Smooth muscle cell (in vitro differentiated cells): ENCODE measurements around the gene AGBL5. TPM values are rescaled to one million over a fixed set of nuclear protein-coding genes. Genes with fewer than 3 reads are reported as not detected.

Source experiments
- DNase-seq: peaks from one replicate; lab custom pipeline; 2025; ENCODE audit not compliant: unreplicated experiment; lab: John Stamatoyannopoulos, UW
- H2AFZ ChIP-seq: fragments of 200-600 bp; sonication (generic); 2 replicates; pipeline ENCODE4 v1.6.0; 2016; ENCODE audit warnings: antibody characterized with exemption, low read depth, mild to moderate bottlenecking
- H3F3A ChIP-seq: fragments of 200-600 bp; sonication (generic); 2 replicates; pipeline ENCODE4 v1.6.0; 2017; ENCODE audit warnings: antibody characterized with exemption, low read depth
- H3K27ac ChIP-seq: fragments of 200-600 bp; sonication (generic); 2 replicates; pipeline ENCODE4 v1.5.1; 2016; ENCODE audit warnings: low read depth, mild to moderate bottlenecking
- H3K27me3 ChIP-seq: fragments of 200-600 bp; sonication (generic); 2 replicates; pipeline ENCODE4 v1.6.1; 2016; ENCODE audit warnings: low read depth, mild to moderate bottlenecking
- H3K36me3 ChIP-seq: fragments of 200-600 bp; sonication (generic); 2 replicates; pipeline ENCODE4 v1.5.1; 2016; ENCODE audit warnings: low read depth
- H3K4me1 ChIP-seq: fragments of 200-600 bp; sonication (generic); 2 replicates; pipeline ENCODE4 v1.5.1; 2016; ENCODE audit warnings: low read depth
- H3K4me2 ChIP-seq: fragments of 200-600 bp; sonication (generic); 2 replicates; pipeline ENCODE4 v1.6.0; 2016; ENCODE audit warnings: mild to moderate bottlenecking
- H3K4me3 ChIP-seq: fragments of 200-600 bp; sonication (generic); 2 replicates; pipeline ENCODE4 v1.5.1; 2016; ENCODE audit warnings: mild to moderate bottlenecking
- H3K79me2 ChIP-seq: fragments of 200-600 bp; sonication (generic); 2 replicates; pipeline ENCODE4 v1.6.0; 2016; ENCODE audit warnings: low read depth, mild to moderate bottlenecking
- H3K9ac ChIP-seq: fragments of 200-600 bp; sonication (generic); 2 replicates; pipeline ENCODE4 v1.6.0; 2016; ENCODE audit warnings: low read depth
- H3K9me3 ChIP-seq: fragments of 200-600 bp; sonication (generic); replicated peaks from 2 replicates; pipeline ENCODE4 v1.5.1; 2016; ENCODE audit warnings: low read depth
- H4K20me1 ChIP-seq: fragments of 200-600 bp; sonication (generic); 2 replicates; pipeline ENCODE4 v1.6.0; 2016; ENCODE audit warnings: low read depth
- WGBS: methylation state at CpG from one replicate; pipeline ENCODE4 v1.1.7; 2016; ENCODE audit warnings: low lambda C conversion rate; 5-methylcytosine and 5-hydroxymethylcytosine counted together
- polyA plus RNA-seq: library from polyadenylated mRNA; unstranded; fragments of >200 nt; fragmentation: Nextera tagmentation; extraction: Ambion mirVana; gene quantifications from 2 replicates; pipeline ENCODE4 v1.2.1, GENCODE V29; 2016
- total RNA-seq: library from RNA; depleted of rRNA; stranded (reverse); fragments of >200 nt; gene quantifications from 2 replicates; pipeline ENCODE4 v1.2.3, GENCODE V29; 2014
- TF ChIP-seq, protein P1 (sequence below): fragments of 200-600 bp; sonication (generic); IDR thresholded peaks from 2 replicates; pipeline ENCODE4 v1.5.1; 2017; ENCODE audit warnings: borderline replicate concordance, mild to moderate bottlenecking, antibody characterized with exemption; ENCODE audit not compliant: insufficient read depth, poor library complexity, severe bottlenecking

The AGBL5 gene, protein sequence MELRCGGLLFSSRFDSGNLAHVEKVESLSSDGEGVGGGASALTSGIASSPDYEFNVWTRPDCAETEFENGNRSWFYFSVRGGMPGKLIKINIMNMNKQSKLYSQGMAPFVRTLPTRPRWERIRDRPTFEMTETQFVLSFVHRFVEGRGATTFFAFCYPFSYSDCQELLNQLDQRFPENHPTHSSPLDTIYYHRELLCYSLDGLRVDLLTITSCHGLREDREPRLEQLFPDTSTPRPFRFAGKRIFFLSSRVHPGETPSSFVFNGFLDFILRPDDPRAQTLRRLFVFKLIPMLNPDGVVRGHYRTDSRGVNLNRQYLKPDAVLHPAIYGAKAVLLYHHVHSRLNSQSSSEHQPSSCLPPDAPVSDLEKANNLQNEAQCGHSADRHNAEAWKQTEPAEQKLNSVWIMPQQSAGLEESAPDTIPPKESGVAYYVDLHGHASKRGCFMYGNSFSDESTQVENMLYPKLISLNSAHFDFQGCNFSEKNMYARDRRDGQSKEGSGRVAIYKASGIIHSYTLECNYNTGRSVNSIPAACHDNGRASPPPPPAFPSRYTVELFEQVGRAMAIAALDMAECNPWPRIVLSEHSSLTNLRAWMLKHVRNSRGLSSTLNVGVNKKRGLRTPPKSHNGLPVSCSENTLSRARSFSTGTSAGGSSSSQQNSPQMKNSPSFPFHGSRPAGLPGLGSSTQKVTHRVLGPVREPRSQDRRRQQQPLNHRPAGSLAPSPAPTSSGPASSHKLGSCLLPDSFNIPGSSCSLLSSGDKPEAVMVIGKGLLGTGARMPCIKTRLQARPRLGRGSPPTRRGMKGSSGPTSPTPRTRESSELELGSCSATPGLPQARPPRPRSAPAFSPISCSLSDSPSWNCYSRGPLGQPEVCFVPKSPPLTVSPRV
- total RNA-seq (10.9 and 13.7 TPM in 2 replicates), polyA plus RNA-seq (17.1 and 20.0 TPM in 2 replicates)

DNA sequence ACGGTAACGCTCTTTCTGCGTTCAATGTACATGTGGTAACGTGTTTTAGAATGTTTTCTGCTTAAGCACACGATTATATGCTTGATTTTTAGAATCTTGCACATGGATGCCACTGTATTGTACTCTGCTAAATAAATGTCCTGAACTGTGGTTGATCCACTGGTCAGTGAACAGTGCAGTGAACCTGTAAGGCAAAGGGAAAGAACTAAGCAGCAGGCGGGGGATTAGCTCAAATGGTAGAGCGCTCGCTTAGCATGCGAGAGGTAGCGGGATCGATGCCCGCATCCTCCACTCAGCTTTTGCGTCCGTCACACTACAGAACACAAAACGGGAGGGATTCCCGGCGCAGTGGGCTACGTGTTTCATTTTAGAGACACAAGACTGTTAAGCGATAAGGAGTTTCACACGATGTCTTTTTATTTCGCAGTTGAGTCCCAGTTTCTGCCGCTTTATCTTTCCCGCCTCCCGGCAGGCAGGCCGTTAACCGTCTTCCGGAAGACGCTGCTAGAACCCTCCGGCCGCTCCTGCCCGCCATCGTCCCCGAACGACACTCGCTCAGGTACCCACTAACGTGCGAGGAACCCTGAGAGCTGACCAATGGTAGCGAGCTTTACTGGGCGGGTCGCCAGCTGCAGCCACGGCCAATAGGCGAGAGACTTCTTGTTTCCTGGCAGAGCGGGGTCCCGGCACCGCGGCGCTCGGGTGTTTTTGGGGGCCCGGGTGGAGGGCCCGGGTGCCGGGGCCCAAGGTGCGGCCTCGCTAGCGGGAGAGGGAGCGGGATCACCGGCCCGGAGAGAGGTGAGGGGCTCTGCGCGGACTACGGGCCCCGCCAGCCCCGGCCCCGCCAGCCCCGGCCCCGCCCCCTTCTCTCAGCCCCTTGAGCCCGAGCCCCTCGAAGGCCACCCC, at the start of gene AGBL5:
TSS of gene AGBL5 (plus strand) at position 673 of the 906 bp plus-strand sequence. CDS start 1,291 bp downstream, outside the sequence.
- Histone ChIP-seq H3K79me2 (no peaks in the 10 kb centered on the region), H3K36me3 (no peaks in the 10 kb centered on the region), H3F3A (peaks cover 14% of the 10 kb centered on the region), H4K20me1 (no peaks in the 10 kb centered on the region), H3K4me1 (peaks cover 5% of the 10 kb centered on the region), H2AFZ (no peak within 1 kb of the TSS), H3K4me2 (peak within 1 kb of the TSS; percentile 90), H3K9ac (peak within 1 kb of the TSS; percentile 83), H3K27me3 (no peaks in the 10 kb centered on the region), H3K9me3 (no peaks in the 10 kb centered on the region), H3K27ac (peak within 1 kb of the TSS; percentile 70), H3K4me3 (peak within 1 kb of the TSS; percentile 70)
- TF ChIP-seq, protein P1, sequence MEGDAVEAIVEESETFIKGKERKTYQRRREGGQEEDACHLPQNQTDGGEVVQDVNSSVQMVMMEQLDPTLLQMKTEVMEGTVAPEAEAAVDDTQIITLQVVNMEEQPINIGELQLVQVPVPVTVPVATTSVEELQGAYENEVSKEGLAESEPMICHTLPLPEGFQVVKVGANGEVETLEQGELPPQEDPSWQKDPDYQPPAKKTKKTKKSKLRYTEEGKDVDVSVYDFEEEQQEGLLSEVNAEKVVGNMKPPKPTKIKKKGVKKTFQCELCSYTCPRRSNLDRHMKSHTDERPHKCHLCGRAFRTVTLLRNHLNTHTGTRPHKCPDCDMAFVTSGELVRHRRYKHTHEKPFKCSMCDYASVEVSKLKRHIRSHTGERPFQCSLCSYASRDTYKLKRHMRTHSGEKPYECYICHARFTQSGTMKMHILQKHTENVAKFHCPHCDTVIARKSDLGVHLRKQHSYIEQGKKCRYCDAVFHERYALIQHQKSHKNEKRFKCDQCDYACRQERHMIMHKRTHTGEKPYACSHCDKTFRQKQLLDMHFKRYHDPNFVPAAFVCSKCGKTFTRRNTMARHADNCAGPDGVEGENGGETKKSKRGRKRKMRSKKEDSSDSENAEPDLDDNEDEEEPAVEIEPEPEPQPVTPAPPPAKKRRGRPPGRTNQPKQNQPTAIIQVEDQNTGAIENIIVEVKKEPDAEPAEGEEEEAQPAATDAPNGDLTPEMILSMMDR: no peak
- under 1% methylated on average over 59 of the region's 67 CpGs for WGBS
- peak; percentile 89 for DNase-seq

DNA sequence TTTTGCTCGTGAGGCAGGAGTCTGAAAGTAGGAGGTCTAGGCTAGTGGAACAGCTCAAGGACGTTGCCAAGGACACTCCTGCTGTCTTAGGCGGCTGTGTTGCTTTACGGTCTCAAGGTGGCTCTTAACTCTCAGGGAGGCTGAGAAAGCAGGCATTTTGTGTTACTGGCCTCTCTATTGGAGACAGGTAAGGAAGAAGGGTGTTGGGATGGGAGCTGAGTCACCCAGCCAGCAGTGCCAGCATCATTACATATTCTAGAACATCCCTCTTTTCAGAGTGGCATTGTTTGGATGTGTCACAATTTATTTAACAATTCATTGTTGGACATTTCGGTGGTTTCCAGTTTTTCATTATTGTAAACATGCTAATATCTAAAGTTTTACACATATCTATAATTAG, 49.5 kb upstream of the AGBL5 start:
- Histone ChIP-seq H3K4me2 (no peak overlapping the region), H3K4me3 (no peak overlapping the region), H3K4me1 (peaks cover 5% of the 10 kb centered on the region), H4K20me1 (peaks cover 74% of the 10 kb centered on the region), H3K27me3 (no peaks in the 10 kb centered on the region), H2AFZ (no peak overlapping the region), H3F3A (no peaks in the 10 kb centered on the region), H3K9me3 (no peaks in the 10 kb centered on the region), H3K27ac (no peak overlapping the region), H3K36me3 (no peaks in the 10 kb centered on the region), H3K9ac (no peak overlapping the region), H3K79me2 (no peaks in the 10 kb centered on the region)
- DNase-seq: no peak
- 71% methylated on average over 5 of the region's 5 CpGs for WGBS
- TF ChIP-seq, protein P1: no peak

DNA sequence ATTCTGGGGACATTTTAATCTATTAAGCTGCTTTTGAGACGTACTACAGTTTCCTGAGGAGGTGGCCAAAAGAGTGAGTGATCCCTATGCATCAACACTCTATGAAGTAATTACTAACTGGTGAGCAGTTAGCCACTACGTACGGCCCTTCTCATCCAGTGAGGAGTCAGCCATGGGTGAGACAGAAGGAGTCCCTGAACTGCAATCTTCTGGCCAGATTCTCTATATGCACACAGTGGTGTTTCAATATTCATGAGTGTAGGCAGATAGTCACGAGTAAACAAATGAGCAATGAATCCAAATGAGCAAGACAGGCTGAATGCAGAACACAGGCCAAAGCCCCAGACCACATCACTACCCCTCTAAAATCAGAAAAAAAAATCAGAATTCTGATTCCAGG, 48.5 kb upstream of the AGBL5 start:
- Histone ChIP-seq H3K27me3 (no peaks in the 10 kb centered on the region), H3K9me3 (no peaks in the 10 kb centered on the region), H3F3A (no peaks in the 10 kb centered on the region), H3K4me1 (peaks cover 5% of the 10 kb centered on the region), H3K4me2 (no peak overlapping the region), H3K9ac (no peak overlapping the region), H4K20me1 (peaks cover 70% of the 10 kb centered on the region), H2AFZ (no peak overlapping the region), H3K36me3 (no peaks in the 10 kb centered on the region), H3K79me2 (no peaks in the 10 kb centered on the region), H3K27ac (peak overlapping the region; percentile 9), H3K4me3 (no peak overlapping the region)
- TF ChIP-seq, protein P1: no peak
- DNase-seq: no peak
- WGBS: 67% methylated on average over 4 of the region's 4 CpGs
